A549 (cell line): Measurements from ENCODE around the gene RPRD1A.

ENCODE experiments used
- CTCF ChIP-seq: fragments of >200 bp; sonication (Bioruptor Twin); formaldehyde crosslinking; IDR thresholded peaks from 3 replicates; pipeline ENCODE4 v1.5.1; 2016
- NR3C1 ChIP-seq: fragments of >200 bp; sonication (Bioruptor Twin); formaldehyde crosslinking; IDR thresholded peaks from 3 replicates; pipeline ENCODE4 v1.6.1; 2017
- ZSCAN20 ChIP-seq: fragments of 250-450 bp; sonication (Bioruptor Pico); IDR thresholded peaks from 2 replicates; pipeline ENCODE4 v1.8.0; 2022; ENCODE audit warnings: mild to moderate bottlenecking, moderate library complexity

GRCh38 chr18:36089001-36089400 is 21.6 kb upstream of the RPRD1A start:
- TF ChIP-seq ZSCAN20 (CRISPR knock-in tag) (no peak), CTCF (no peak), NR3C1 (no peak)
